PC-9 (cell line): ENCODE data around the gene SH2D5. TPM values are rescaled to one million over a fixed set of nuclear protein-coding genes. Genes with fewer than 3 reads are reported as not detected.

Experiments
- BruUV-seq: library from RNA; stranded (reverse); fragments of 400-500 nt; replicated peaks from 2 replicates; lab custom pipeline; 2021; lab: Mats Ljungman, UMichigan
- CTCF ChIA-PET: fragments of 300-600 bp; sonication (Branson Sonifier 250); formaldehyde crosslinking; loops from one replicate; lab custom pipeline; 2022; ENCODE audit warnings: antibody characterized with exemption; lab: Charles Lee
- POLR2A ChIA-PET: fragments of 300-600 bp; sonication (Branson Sonifier 250); formaldehyde crosslinking; loops from one replicate; lab custom pipeline; 2022; ENCODE audit warnings: antibody characterized with exemption; ENCODE audit not compliant: unreplicated experiment; lab: Charles Lee
- DNase-seq, 2 experiments: peaks; one replicate each; pipeline versions ENCODE4 v3.0.0 to v3.0.0-alpha.2; 2015 to 2022; ENCODE audit warnings: mixed read lengths in 1 of 2
- H2AFZ ChIP-seq: fragments of 200-600 bp; sonication (generic); 2 replicates; pipeline ENCODE4 v1.8.1; 2017; ENCODE audit warnings: antibody characterized with exemption
- H3F3A ChIP-seq: fragments of 200-600 bp; sonication (generic); 2 replicates; pipeline ENCODE4 v1.8.1; 2017; ENCODE audit warnings: antibody characterized with exemption, mild to moderate bottlenecking, low read depth; ENCODE audit not compliant: insufficient read depth
- H3K27ac ChIP-seq: fragments of 200-600 bp; sonication (generic); 2 replicates; pipeline ENCODE4 v1.6.1; 2016; ENCODE audit warnings: mixed run types
- H3K27me3 ChIP-seq: fragments of 200-600 bp; sonication (generic); 2 replicates; pipeline ENCODE4 v1.6.1; 2016; ENCODE audit warnings: low read depth, mixed run types; ENCODE audit not compliant: insufficient read depth
- H3K36me3 ChIP-seq: fragments of 200-600 bp; sonication (generic); 2 replicates; pipeline ENCODE4 v1.6.1; 2016; ENCODE audit warnings: low read depth, mixed run types
- H3K4me1 ChIP-seq: fragments of 200-600 bp; sonication (generic); replicated peaks from 2 replicates; pipeline ENCODE4 v1.6.1; 2016; ENCODE audit warnings: mixed run types; ENCODE audit not compliant: insufficient read depth
- H3K4me2 ChIP-seq: fragments of 200-600 bp; sonication (generic); 2 replicates; pipeline ENCODE4 v1.6.1; 2017; ENCODE audit warnings: mixed run types
- H3K4me3 ChIP-seq: fragments of 200-600 bp; sonication (generic); 2 replicates; pipeline ENCODE4 v1.6.1; 2016; ENCODE audit warnings: mixed run types
- H3K79me2 ChIP-seq: fragments of 200-600 bp; sonication (generic); 2 replicates; pipeline ENCODE4 v1.6.1; 2017; ENCODE audit warnings: low read depth, mixed run types
- H3K9me2 ChIP-seq: fragments of 200-600 bp; sonication (generic); 2 replicates; pipeline ENCODE4 v1.8.1; 2017; ENCODE audit warnings: mild to moderate bottlenecking; ENCODE audit not compliant: insufficient read depth
- H3K9me3 ChIP-seq: fragments of 200-600 bp; sonication (generic); 2 replicates; pipeline ENCODE4 v1.8.1; 2016; ENCODE audit warnings: low read depth; ENCODE audit not compliant: insufficient read depth
- H4K20me1 ChIP-seq: fragments of 200-600 bp; sonication (generic); 2 replicates; pipeline ENCODE4 v1.8.1; 2017; ENCODE audit not compliant: insufficient read depth
- EZH2 ChIP-seq: fragments of 200-600 bp; sonication (generic); IDR thresholded peaks from 2 replicates; pipeline ENCODE4 v1.8.0; 2017; ENCODE audit warnings: antibody characterized with exemption, low read depth
- intact Hi-C: fragments of 100-400 bp; cut with micrococcal nuclease; formaldehyde crosslinking; loops from one replicate; pipeline ENCODE4 v1.10.0; 2022; ENCODE audit not compliant: unreplicated experiment
- total RNA-seq: library from RNA; stranded (reverse); gene quantifications from 2 replicates; pipeline ENCODE4 v1.2.3, GENCODE V29; 2021
- TF ChIP-seq, protein P1 (sequence below): fragments of 200-600 bp; sonication (generic); conservative IDR thresholded peaks from 2 replicates; pipeline ENCODE4 v1.6.1; 2017; ENCODE audit warnings: mixed run types, antibody characterized with exemption, mild to moderate bottlenecking, moderate library complexity

The SH2D5 gene
- total RNA-seq, 1 experiment from 2014 or later: 1.5 TPM

DNA sequence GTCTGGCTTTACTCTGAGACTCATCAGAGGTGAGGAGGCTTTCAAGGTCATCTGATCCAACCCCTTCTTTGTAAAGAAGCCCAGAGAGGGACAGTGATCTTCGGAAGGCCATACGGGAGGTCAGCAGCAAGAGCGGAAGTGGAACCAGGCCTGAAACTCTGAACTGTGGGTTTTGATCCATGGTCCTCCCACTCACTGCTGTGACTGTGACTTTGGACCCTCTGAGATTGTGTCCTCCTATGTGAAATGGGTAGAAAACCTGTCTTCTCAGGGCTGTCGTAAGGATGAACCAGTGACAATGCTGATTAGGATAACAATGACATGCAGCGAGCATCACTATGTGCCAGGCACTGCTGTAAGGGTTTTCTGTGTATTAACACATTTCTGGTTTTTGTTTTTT, 61.6 kb downstream of the SH2D5 start:
- H3K27me3 ChIP-seq: no peaks in the 10 kb centered on the region
- ChIA-PET POLR2A (no interaction called here), CTCF (no interaction called here)
- intact Hi-C loops: no loop called here
- no peaks in the 10 kb centered on the region for H3F3A ChIP-seq
- no peaks in the 10 kb centered on the region for H3K9me3 ChIP-seq
- no peak for DNase-seq
- H3K36me3 ChIP-seq: no peaks in the 10 kb centered on the region
- H3K4me1 ChIP-seq: no peaks in the 10 kb centered on the region
- H4K20me1 ChIP-seq: no peaks in the 10 kb centered on the region
- TF ChIP-seq, protein P1, sequence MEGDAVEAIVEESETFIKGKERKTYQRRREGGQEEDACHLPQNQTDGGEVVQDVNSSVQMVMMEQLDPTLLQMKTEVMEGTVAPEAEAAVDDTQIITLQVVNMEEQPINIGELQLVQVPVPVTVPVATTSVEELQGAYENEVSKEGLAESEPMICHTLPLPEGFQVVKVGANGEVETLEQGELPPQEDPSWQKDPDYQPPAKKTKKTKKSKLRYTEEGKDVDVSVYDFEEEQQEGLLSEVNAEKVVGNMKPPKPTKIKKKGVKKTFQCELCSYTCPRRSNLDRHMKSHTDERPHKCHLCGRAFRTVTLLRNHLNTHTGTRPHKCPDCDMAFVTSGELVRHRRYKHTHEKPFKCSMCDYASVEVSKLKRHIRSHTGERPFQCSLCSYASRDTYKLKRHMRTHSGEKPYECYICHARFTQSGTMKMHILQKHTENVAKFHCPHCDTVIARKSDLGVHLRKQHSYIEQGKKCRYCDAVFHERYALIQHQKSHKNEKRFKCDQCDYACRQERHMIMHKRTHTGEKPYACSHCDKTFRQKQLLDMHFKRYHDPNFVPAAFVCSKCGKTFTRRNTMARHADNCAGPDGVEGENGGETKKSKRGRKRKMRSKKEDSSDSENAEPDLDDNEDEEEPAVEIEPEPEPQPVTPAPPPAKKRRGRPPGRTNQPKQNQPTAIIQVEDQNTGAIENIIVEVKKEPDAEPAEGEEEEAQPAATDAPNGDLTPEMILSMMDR: no peak
- TF ChIP-seq EZH2: no peak
- H3K4me2 ChIP-seq: no peak overlapping the region
- H2AFZ ChIP-seq: no peak overlapping the region
- H3K4me3 ChIP-seq: no peak overlapping the region
- no TSS peak for BruUV-seq
- H3K79me2 ChIP-seq: no peaks in the 10 kb centered on the region
- no peak overlapping the region for H3K27ac ChIP-seq
- H3K9me2 ChIP-seq: no peaks in the 10 kb centered on the region

Other genes with a start within 250 kb of the SH2D5 start
- 34.9 and 44.6 TPM in 2 replicates for gene CAMK2N1, start 246.5 kb downstream of the SH2D5 start, total RNA-seq
- 21.9 and 22.8 TPM in 2 replicates for gene MUL1, start 224.6 kb downstream of the SH2D5 start, total RNA-seq
- not detected in 2 replicates for gene FAM43B, start 180.1 kb downstream of the SH2D5 start, total RNA-seq
- 41.9 and 56.6 TPM in 2 replicates for gene CDA, start 143.6 kb downstream of the SH2D5 start, total RNA-seq
- gene PINK1, start 99.2 kb downstream of the SH2D5 start, total RNA-seq: 46.5 and 48.6 TPM in 2 replicates
- 210 and 251 TPM in 2 replicates for gene DDOST, start 71.3 kb downstream of the SH2D5 start, total RNA-seq
- gene KIF17, start 14.7 kb downstream of the SH2D5 start, total RNA-seq: 1.2 and 1.7 TPM in 2 replicates
- gene HP1BP3, start 54.6 kb upstream of the SH2D5 start, total RNA-seq: 251 and 271 TPM in 2 replicates